Activated CD4-positive, CD25-positive, alpha-beta regulatory T cell treated with anti-CD3 and anti-CD28 coated beads, Interleukin-2, amount 50 U/mL, for 16 hours (primary cell): ENCODE results near the gene AKR1B1.
"Not testable (repeated sequence)": the region's sequence is repeated elsewhere in the genome, so short reads cannot be mapped to it uniquely, and the experiment has no call there.

Experiments used
- DNase-seq: peaks from one replicate; pipeline ENCODE4 v3.0.0-alpha.2; 2020; ENCODE audit warnings: low read depth, low spot score

Gene AKR1B1

DNA sequence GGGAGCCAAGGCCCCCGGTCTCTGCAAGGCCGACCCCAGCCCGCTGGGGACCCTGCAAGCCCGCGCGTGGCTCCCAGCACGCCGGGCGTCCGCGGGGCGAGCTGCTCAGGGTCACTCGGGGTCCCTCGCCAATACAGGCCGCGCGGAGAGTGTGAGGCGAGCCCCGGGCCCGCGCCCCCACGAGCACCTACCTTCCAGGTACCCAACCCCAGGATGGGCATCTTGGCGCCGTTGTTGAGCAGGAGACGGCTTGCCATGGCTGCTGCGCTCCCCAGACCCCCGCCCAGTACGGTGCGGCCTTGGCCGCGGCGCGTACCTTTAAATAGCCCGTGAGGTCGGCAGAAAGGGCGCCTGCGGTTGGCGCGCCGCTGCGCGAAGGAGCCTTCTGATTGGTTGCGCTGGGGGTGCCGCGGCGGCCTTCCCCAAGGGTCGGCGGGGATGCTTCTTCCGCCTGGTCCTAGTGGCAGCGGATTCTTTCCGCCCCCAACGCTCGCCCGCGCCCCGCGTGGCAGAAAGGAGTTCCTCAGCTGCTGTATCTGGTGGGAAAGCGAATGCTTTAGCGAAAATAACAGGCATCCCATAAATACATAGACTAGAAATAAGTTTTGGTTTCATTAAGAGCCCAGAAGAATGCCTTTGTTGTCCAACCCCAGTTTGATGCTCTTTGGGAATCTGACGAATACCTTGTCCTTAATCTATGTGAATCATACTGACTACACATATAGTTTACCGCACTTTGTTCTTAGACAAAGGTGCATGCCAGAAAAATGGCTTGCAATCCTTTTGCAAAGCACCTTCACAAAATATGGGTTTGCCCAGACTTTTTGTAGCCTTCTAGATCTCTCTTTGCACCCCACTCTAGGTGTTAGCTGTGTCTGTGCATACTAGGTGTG lies at the start of gene AKR1B1:
AKR1B1 (minus strand) TSS at position 295 of the 893 bp plus-strand sequence; CDS start at position 257, 38 bp downstream.
- peak; percentile 58 for DNase-seq

GRCh38 chr7:134505856-134506255 lies 47.0 kb upstream of the AKR1B1 start:
- DNase-seq, result no peak

GRCh38 chr7:134504660-134505164 lies 45.8 kb upstream of the AKR1B1 start:
- no peak for DNase-seq

GRCh38 chr7:134502463-134503371 lies 43.8 kb upstream of the AKR1B1 start:
- no peak for DNase-seq

DNA sequence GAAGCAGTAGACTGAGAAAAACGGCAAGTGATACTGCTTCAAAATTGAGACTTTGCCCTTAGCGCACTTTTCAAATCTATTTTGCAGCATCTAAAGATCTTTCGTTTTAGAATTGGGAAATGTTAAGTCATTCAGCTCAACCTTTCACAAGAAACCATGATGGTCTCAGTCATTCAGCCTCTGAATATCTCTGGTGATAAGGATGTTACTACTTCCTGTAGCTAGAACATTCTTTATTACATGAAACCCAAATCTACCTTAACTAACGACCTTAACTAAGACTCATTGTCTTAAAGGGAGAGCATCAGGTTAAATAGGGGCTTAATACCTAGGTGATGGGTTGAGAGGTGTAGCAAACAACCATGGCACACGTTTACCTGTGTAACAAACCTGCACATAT lies 42.1 kb upstream of the AKR1B1 start:
- no peak for DNase-seq

- DNase-seq, result no peak
Observed at GRCh38 chr7:134500406-134500805, 41.5 kb upstream of the AKR1B1 start.

- DNase-seq, result no peak
Observed at GRCh38 chr7:134495546-134495945, 36.6 kb upstream of the AKR1B1 start.

DNA sequence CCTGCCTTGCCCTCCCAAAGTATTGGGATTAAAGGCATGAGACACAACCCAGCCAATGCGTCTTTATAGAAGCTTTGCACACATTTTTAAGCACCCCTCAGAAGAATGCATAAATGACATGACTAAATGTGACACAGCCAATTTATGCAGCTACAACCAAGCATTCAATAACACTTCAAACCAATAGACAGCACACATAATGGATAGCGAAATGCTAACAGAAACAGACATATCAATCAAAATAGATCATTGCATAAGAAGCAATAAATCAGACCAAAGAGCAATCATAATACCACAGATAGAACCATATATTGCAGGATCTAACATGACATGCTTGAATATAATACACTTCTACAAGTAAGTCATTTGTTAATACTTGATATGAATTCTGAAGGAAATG lies 34.2 kb upstream of the AKR1B1 start:
- no peak for DNase-seq

GRCh38 chr7:134487721-134488120 lies 28.8 kb upstream of the AKR1B1 start:
- not testable (repeated sequence) for DNase-seq

DNA sequence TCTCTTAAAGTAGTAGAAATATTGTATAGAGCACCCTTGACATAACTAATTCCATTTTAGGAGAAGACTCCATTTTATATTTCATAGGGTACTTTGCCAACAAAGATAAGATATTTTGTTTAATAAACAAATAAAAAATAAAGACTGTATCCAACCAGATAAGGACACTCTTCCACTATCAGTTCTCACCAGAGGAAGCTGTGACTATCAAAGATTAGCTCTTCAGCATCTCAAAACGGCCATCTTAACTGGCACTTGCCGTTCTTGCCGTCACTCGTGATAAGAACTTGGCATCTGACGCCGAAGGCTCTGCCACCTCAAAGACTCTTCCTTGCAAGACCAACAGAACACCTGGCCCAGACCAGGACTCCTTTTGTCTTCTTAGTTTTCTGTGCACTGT lies 26.3 kb upstream of the AKR1B1 start:
- DNase-seq, result no peak

- DNase-seq, result no peak
Observed at GRCh38 chr7:134483296-134483695, 24.4 kb upstream of the AKR1B1 start.

DNA sequence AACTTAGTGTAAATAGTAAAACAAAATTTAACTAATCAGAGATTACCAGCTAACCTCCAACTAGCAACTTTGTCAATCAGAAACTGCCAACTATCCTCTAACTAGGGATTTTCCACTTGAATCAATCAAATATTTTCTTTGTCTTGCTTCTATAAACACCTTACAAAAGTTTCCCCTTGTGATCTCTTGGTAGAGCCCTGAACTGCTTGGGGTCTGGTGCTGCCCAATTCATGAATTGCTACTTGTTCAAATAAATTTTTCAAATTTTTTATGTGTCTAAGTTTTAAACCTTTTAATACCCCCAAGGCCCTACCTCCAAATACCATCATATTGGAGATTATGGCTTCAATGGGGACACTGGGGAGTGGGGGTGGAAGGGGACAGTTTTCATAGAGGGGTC lies 24.0 kb upstream of the AKR1B1 start:
- no peak for DNase-seq

- no peak for DNase-seq
Observed at GRCh38 chr7:134481167-134481566, 22.3 kb upstream of the AKR1B1 start.

DNA sequence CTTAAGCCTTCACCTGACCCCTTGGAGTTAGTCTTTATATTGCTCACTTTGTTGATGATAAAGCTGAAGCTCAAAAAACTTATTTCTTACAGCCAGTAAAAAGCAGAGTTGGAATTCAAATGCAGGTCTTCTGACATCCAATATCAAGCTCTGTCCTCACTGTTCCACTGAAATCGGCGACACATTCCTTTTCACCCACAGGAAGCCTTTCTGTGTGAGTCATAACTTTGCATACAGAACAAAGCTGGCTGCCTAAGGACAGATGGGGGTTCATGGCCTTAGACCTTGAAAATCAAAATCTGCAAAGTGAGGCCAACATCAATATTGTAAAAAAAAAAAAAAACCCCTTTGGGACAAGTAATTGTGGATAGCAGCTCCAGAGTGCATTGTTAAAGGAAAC lies 21.8 kb upstream of the AKR1B1 start:
- DNase-seq, result no peak

GRCh38 chr7:134480202-134480601 lies 21.3 kb upstream of the AKR1B1 start:
- DNase-seq, result no peak

DNA sequence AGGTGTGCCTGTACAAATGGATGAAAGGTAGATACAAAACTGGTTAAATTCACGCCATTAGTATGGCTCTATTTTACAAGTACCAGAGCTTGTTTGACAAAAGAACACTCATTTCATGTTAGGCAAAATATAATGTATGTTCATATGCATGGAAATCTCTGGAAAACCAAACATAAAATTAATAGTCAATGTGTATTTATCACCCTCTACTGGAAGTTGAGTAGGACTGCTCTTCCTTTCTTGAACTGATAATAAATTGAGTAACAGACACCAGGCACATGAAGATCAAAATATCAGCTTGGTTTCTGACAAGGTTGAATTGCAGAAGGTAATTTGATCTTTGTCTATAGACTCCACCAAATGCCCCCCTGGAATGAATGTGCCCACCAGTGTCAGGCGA lies 19.8 kb upstream of the AKR1B1 start:
- DNase-seq, result no peak

DNA sequence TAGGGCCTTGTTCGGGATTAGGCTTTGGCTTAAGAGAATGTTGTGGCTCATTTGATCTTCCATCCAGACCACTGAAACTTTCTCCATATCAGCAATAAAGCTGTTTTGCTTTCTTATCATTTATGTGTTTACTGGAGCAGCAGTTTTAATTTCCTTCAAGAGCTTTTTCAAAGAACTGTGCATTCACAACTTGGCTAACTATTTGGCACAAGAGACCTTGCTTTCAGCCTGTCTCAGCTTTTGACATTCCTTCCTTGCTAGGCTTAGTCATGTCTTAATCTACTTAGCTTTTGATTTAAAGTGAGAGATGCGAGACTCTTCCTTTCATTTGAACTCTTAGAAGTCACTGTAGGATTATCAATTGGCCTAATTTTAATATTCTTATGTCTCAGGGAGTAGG lies 19.1 kb upstream of the AKR1B1 start:
- DNase-seq, result no peak

DNA sequence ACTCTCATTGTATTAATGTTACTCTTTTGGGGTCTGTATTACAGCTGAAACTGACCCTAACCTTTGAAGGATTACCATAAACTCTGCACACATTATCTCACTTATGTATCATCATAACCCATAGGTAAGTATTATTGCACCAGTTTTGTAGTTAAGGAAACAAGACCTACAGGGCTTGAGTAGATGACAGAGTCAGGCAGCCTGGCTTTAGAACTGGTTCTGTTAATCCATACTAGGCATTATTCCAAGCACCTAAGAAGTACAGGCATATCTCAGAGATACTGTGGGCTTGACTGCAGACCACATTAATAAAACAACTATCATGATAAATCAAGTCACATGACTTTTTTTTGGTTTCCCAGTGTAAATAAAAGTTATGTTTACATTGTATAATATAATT lies 17.1 kb upstream of the AKR1B1 start:
- DNase-seq, result no peak

GRCh38 chr7:134474828-134475227 lies 15.9 kb upstream of the AKR1B1 start:
- DNase-seq, result no peak

DNA sequence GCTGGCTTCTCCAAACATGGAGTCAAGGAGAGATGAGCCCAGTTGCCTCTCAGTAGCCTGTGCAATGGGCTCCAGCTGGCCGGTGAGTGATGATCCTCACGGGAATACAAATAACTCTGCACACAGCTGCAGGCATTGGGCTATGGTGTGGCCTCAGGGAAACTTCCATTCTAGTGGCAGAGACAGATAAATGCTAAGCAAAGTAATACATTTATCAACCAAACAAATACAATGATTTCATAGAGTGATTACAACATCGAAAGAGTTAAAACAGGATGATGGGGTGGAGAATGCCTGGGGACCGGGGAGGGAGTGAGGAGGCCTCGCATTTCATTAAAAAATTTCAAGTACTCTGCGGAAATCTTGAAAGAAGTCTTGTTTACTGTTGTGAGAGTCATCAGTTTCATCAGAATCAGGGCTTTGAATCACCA lies 15.0 kb upstream of the AKR1B1 start:
- no peak for DNase-seq

GRCh38 chr7:134472572-134473244 lies 13.8 kb upstream of the AKR1B1 start:
- no peak for DNase-seq

- DNase-seq, result no peak
Observed at GRCh38 chr7:134470864-134471263, 12.0 kb upstream of the AKR1B1 start.
